Neural crest cell (in vitro differentiated cells): ENCODE measurements around the gene CACNA2D2. TPM values are rescaled to one million over a fixed set of nuclear protein-coding genes. Genes with fewer than 3 reads are reported as not detected.

Experiments
- DNase-seq: peaks from one replicate; pipeline ENCODE4 v3.0.0; 2021; ENCODE audit warnings: low read depth, mixed read lengths, low spot score
- H3K27ac Mint-ChIP-seq: one replicate; pipeline ENCODE4 v1.8.0; 2021; ENCODE audit warnings: mild to moderate bottlenecking, mixed read lengths; ENCODE audit not compliant: unreplicated experiment
- H3K27me3 Mint-ChIP-seq: 2 replicates; pipeline ENCODE4 v1.8.0; 2021; ENCODE audit warnings: low read depth, mild to moderate bottlenecking, mixed read lengths
- H3K36me3 Mint-ChIP-seq: 2 replicates; pipeline ENCODE4 v1.8.0; 2021; ENCODE audit warnings: low read depth, mild to moderate bottlenecking, mixed read lengths
- H3K4me1 Mint-ChIP-seq: 2 replicates; pipeline ENCODE4 v1.8.0; 2021; ENCODE audit warnings: mixed read lengths
- H3K4me3 Mint-ChIP-seq: one replicate; pipeline ENCODE4 v1.8.0; 2021; ENCODE audit warnings: mild to moderate bottlenecking, mixed read lengths
- H3K9me3 Mint-ChIP-seq: 2 replicates; pipeline ENCODE4 v1.8.0; 2021; ENCODE audit warnings: mixed read lengths
- CTCF ChIP-seq: fragments of 200-600 bp; sonication (generic); conservative IDR thresholded peaks from 2 replicates; pipeline ENCODE4 v1.5.0; 2021; ENCODE audit warnings: antibody characterized with exemption, mild to moderate bottlenecking
- total RNA-seq: library from RNA; stranded (reverse); gene quantifications from 2 replicates; pipeline ENCODE4 v1.2.1, GENCODE V29; 2021

CACNA2D2 gene
- total RNA-seq, 1 donor from 2014 or later = 8.7 TPM

- Mint-ChIP-seq H3K27me3 (peaks cover 11% of the 10 kb centered on the region), H3K9me3 (no peaks in the 10 kb centered on the region), H3K27ac (no peak overlapping the region), H3K36me3 (no peaks in the 10 kb centered on the region), H3K4me1 (peaks cover 10% of the 10 kb centered on the region), H3K4me3 (no peak overlapping the region)
- no peak for TF ChIP-seq CTCF
- no peak for DNase-seq
These were observed 19.9 kb upstream of the CACNA2D2 start for GRCh38 chr3:50523279-50523811.

- H3K27ac Mint-ChIP-seq = no peak overlapping the region
These were observed 18.1 kb upstream of the CACNA2D2 start for GRCh38 chr3:50521572-50521971.

GRCh38 chr3:50520849-50521248 is 17.4 kb upstream of the CACNA2D2 start:
- Mint-ChIP-seq H3K9me3 (no peaks in the 10 kb centered on the region), H3K4me3 (no peak overlapping the region), H3K4me1 (peaks cover 26% of the 10 kb centered on the region), H3K27me3 (peaks cover 11% of the 10 kb centered on the region), H3K27ac (no peak overlapping the region), H3K36me3 (no peaks in the 10 kb centered on the region)
- TF ChIP-seq CTCF = no peak
- no peak for DNase-seq

More at GRCh38 chr3:50521572-50521971, 18.1 kb upstream of the CACNA2D2 start:
- no peak for DNase-seq
- TF ChIP-seq CTCF = no peak
- no peaks in the 10 kb centered on the region for H3K36me3 Mint-ChIP-seq
- no peaks in the 10 kb centered on the region for H3K9me3 Mint-ChIP-seq
- peaks cover 19% of the 10 kb centered on the region for H3K4me1 Mint-ChIP-seq
- H3K27me3 Mint-ChIP-seq = peaks cover 11% of the 10 kb centered on the region
- no peak overlapping the region for H3K4me3 Mint-ChIP-seq

- H3K4me1 Mint-ChIP-seq = peaks cover 39% of the 10 kb centered on the region
- no peak overlapping the region for H3K4me3 Mint-ChIP-seq
- no peak overlapping the region for H3K27ac Mint-ChIP-seq
- DNase-seq = peak; percentile 76
- TF ChIP-seq CTCF = peak; percentile 88
- no peaks in the 10 kb centered on the region for H3K36me3 Mint-ChIP-seq
- peaks cover 11% of the 10 kb centered on the region for H3K27me3 Mint-ChIP-seq
- H3K9me3 Mint-ChIP-seq = no peaks in the 10 kb centered on the region
These were observed 16.1 kb upstream of the CACNA2D2 start for GRCh38 chr3:50519471-50520089.

- H3K27me3 Mint-ChIP-seq = peaks cover 11% of the 10 kb centered on the region
- DNase-seq = no peak
- no peak for TF ChIP-seq CTCF
- H3K4me1 Mint-ChIP-seq = peaks cover 44% of the 10 kb centered on the region
- no peaks in the 10 kb centered on the region for H3K36me3 Mint-ChIP-seq
- H3K27ac Mint-ChIP-seq = no peak overlapping the region
- H3K4me3 Mint-ChIP-seq = no peak overlapping the region
- H3K9me3 Mint-ChIP-seq = no peaks in the 10 kb centered on the region
These were observed 15.0 kb upstream of the CACNA2D2 start for GRCh38 chr3:50518436-50518835.
